IMR-90 (cell line): ENCODE data around the gene TSC1.

Experiments used
- CHD1 ChIP-seq: IDR thresholded peaks from 2 replicates; pipeline ENCODE4 v1.6.1; 2012; ENCODE audit warnings: low read depth, low read length, improper control_type of control experiment
- CTCF ChIP-seq: conservative IDR thresholded peaks from 2 replicates; pipeline ENCODE4 v1.5.1; 2012; ENCODE audit warnings: mild to moderate bottlenecking, low read depth, low read length, improper control_type of control experiment
- MAZ ChIP-seq: IDR thresholded peaks from 2 replicates; pipeline ENCODE4 v1.6.1; 2012; ENCODE audit warnings: low read depth, mild to moderate bottlenecking, low read length, improper control_type of control experiment, moderate library complexity, borderline replicate concordance
- NFE2L2 ChIP-seq: fragments of 150-350 bp; IDR thresholded peaks from 2 replicates; pipeline ENCODE4 v1.6.1; 2016; ENCODE audit warnings: low read depth, mild to moderate bottlenecking, low read length
- POLR2A ChIP-seq: IDR thresholded peaks from 2 replicates; pipeline ENCODE4 v1.6.1; 2012; ENCODE audit warnings: mild to moderate bottlenecking, low read depth, low read length
- RAD21 ChIP-seq: IDR thresholded peaks from 2 replicates; pipeline ENCODE4 v1.6.1; 2012; ENCODE audit warnings: low read length, improper control_type of control experiment
- USF2 ChIP-seq: fragments of 150-350 bp; IDR thresholded peaks from 2 replicates; pipeline ENCODE4 v1.6.1; 2017; ENCODE audit warnings: mild to moderate bottlenecking, antibody characterized with exemption, low read length, low read depth

- TF ChIP-seq CTCF, result no peak
- no peak for TF ChIP-seq USF2
- TF ChIP-seq RAD21, result no peak
- no peak for TF ChIP-seq NFE2L2
- TF ChIP-seq CHD1, result no peak
- TF ChIP-seq POLR2A, result no peak
- TF ChIP-seq MAZ, result no peak
Measured at GRCh38 chr9:132909311-132909710, 35.1 kb downstream of the TSC1 start.
